ENCODE results near the gene ABCA5.

Gene ABCA5

GRCh38 chr17:69227541-69227940 is 99.4 kb downstream of the ABCA5 start:
- Histone ChIP-seq H3K4me3 (ENCODE audit: low read length) (no peak overlapping the region), H3K27ac (ENCODE audit: low read length) (no peak overlapping the region), H2AFZ (ENCODE audit: low read depth, low read length) (no peak overlapping the region)

GRCh38 chr17:69223809-69224208 is 103.1 kb downstream of the ABCA5 start:
- Histone ChIP-seq H3K27me3 (ENCODE audit: low read depth, low read length) (no peaks in the 10 kb centered on the region), H3K9ac (ENCODE audit: low read length) (no peak overlapping the region), H3K9me3 (ENCODE audit: insufficient read depth, low read length) (no peaks in the 10 kb centered on the region), H3K4me1 (ENCODE audit: low read length) (peaks cover 12% of the 10 kb centered on the region), H3K79me2 (ENCODE audit: low read length) (no peaks in the 10 kb centered on the region), H3K36me3 (replicated peaks; ENCODE audit: low read depth, low read length) (no peaks in the 10 kb centered on the region), H3K4me2 (ENCODE audit: low read length) (no peak overlapping the region), H4K20me1 (ENCODE audit: insufficient read depth, low read length) (no peaks in the 10 kb centered on the region), H3K27ac (ENCODE audit: low read length) (no peak overlapping the region), H2AFZ (ENCODE audit: low read depth, low read length) (no peak overlapping the region), H3K4me3 (ENCODE audit: low read length) (no peak overlapping the region)
- TF ChIP-seq CTCF (IDR thresholded peaks at IDR 0.05; ENCODE audit: low read depth, low read length), result no peak
- no peak for TF ChIP-seq EZH2phosphoT487 (IDR thresholded peaks at IDR 0.05; ENCODE audit: low read depth)

More at GRCh38 chr17:69227541-69227940, 99.4 kb downstream of the ABCA5 start:
- H3K9ac ChIP-seq (ENCODE audit: low read length), result no peak overlapping the region
- H3K9me3 ChIP-seq (ENCODE audit: insufficient read depth, low read length), result peaks cover 3% of the 10 kb centered on the region; the same call in 1 of the 2 replicates
- H3K4me2 ChIP-seq (ENCODE audit: low read length), result peak overlapping the region; percentile 34
- no peaks in the 10 kb centered on the region for H3K27me3 ChIP-seq (ENCODE audit: low read depth, low read length)
- TF ChIP-seq EZH2phosphoT487 (IDR thresholded peaks at IDR 0.05; ENCODE audit: low read depth), result no peak
- no peak for TF ChIP-seq CTCF (IDR thresholded peaks at IDR 0.05; ENCODE audit: low read depth, low read length)
- H3K79me2 ChIP-seq (ENCODE audit: low read length), result no peaks in the 10 kb centered on the region
- peaks cover 12% of the 10 kb centered on the region for H3K4me1 ChIP-seq (ENCODE audit: low read length)
- H4K20me1 ChIP-seq (ENCODE audit: insufficient read depth, low read length), result no peaks in the 10 kb centered on the region
- peaks cover under 1% of the 10 kb centered on the region for H3K36me3 ChIP-seq (replicated peaks; ENCODE audit: low read depth, low read length)

DNA sequence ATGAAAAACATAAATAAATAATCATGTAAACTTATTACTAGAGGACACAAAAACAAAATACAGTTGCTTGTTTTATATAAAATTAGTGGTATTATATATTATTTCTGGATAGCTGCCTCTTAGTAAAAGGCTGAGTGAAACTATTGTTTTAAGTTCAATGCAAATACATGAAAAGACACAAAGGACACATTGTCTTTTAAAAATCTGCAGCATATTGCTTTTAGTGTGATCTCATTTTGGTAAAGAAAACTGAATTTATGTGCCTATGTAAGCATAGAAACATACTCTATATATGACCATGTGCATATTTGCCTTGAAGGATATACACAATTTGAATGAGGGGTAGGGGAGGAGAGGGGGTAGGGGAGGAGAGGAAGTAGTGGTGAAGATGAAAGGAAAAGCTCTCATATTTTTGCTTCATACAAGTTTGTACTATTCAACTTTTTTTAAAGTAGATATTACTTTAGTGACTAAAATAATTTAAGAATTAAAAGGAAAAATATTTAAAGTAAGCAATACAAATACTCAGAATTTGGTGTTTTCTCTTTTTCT is 104.2 kb downstream of the ABCA5 start:
- TF ChIP-seq CTCF (IDR thresholded peaks at IDR 0.05; ENCODE audit: low read depth, low read length) (no peak), EZH2phosphoT487 (IDR thresholded peaks at IDR 0.05; ENCODE audit: low read depth) (no peak)
- Histone ChIP-seq H4K20me1 (ENCODE audit: insufficient read depth, low read length) (no peaks in the 10 kb centered on the region), H3K79me2 (ENCODE audit: low read length) (no peaks in the 10 kb centered on the region), H3K4me1 (ENCODE audit: low read length) (peaks cover 8% of the 10 kb centered on the region), H3K4me2 (ENCODE audit: low read length) (no peak overlapping the region), H3K27me3 (ENCODE audit: low read depth, low read length) (no peaks in the 10 kb centered on the region), H3K36me3 (replicated peaks; ENCODE audit: low read depth, low read length) (no peaks in the 10 kb centered on the region), H3K27ac (ENCODE audit: low read length) (no peak overlapping the region), H3K9ac (ENCODE audit: low read length) (no peak overlapping the region), H3K4me3 (ENCODE audit: low read length) (no peak overlapping the region), H2AFZ (ENCODE audit: low read depth, low read length) (no peak overlapping the region), H3K9me3 (ENCODE audit: insufficient read depth, low read length) (no peaks in the 10 kb centered on the region)

DNA sequence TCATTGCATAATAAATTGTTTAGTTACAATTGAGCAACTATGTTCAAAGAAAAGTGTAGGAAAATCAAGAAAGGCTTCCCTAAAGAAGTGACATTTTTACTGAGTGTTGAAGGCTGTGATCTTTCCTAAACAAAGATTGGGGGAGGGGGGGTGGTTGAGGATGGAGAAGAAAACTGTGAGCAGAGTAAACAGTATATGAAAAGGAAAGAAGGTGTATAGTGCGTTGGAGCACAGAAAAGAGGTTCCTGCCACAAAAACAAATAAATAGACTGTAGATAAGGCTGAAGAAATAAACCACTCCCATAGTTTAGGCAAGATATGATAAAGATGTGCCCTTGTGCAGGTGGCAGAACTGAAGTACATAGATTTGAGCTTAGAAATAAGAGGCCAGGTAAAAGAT is 106.8 kb downstream of the ABCA5 start:
- Histone ChIP-seq H3K4me2 (ENCODE audit: low read length) (no peak overlapping the region), H3K4me1 (ENCODE audit: low read length) (no peaks in the 10 kb centered on the region), H3K9me3 (ENCODE audit: insufficient read depth, low read length) (no peaks in the 10 kb centered on the region), H3K36me3 (replicated peaks; ENCODE audit: low read depth, low read length) (no peaks in the 10 kb centered on the region), H3K27me3 (ENCODE audit: low read depth, low read length) (no peaks in the 10 kb centered on the region), H3K79me2 (ENCODE audit: low read length) (no peaks in the 10 kb centered on the region), H4K20me1 (ENCODE audit: insufficient read depth, low read length) (no peaks in the 10 kb centered on the region), H3K27ac (ENCODE audit: low read length) (no peak overlapping the region), H3K4me3 (ENCODE audit: low read length) (no peak overlapping the region), H3K9ac (ENCODE audit: low read length) (no peak overlapping the region), H2AFZ (ENCODE audit: low read depth, low read length) (no peak overlapping the region)
- TF ChIP-seq CTCF (IDR thresholded peaks at IDR 0.05; ENCODE audit: low read depth, low read length) (no peak), EZH2phosphoT487 (IDR thresholded peaks at IDR 0.05; ENCODE audit: low read depth) (no peak)
